WTC11 (cell line): ENCODE measurements around the gene ASS1. TPM values are rescaled to one million over a fixed set of nuclear protein-coding genes. Genes with fewer than 3 reads are reported as not detected.

Experiments
- ATAC-seq: fragments of 200-7000 bp; cut with Tn5 transposase; 2 replicates; pipeline ENCODE4 v1.10.0; 2021; ENCODE audit warnings: mild to moderate bottlenecking, moderate library complexity
- CTCF ChIA-PET: fragments of 300-600 bp; sonication (Branson Sonifier 250); formaldehyde crosslinking; loops from one replicate; lab custom pipeline; 2021; ENCODE audit warnings: antibody characterized with exemption; lab: Charles Lee
- POLR2A ChIA-PET: fragments of 350-600 bp; sonication (Branson Sonifier 250); formaldehyde crosslinking; loops from one replicate; lab custom pipeline; 2021; ENCODE audit warnings: antibody characterized with exemption; lab: Charles Lee
- DNase-seq: peaks from one replicate; pipeline ENCODE4 v3.0.0; 2021; ENCODE audit warnings: low spot score
- H3K27ac Mint-ChIP-seq: 2 replicates; pipeline ENCODE4 v1.8.0; 2021; ENCODE audit warnings: mixed read lengths
- H3K27me3 Mint-ChIP-seq: 2 replicates; pipeline ENCODE4 v1.8.0; 2021; ENCODE audit warnings: low read depth, mild to moderate bottlenecking, moderate library complexity, mixed read lengths
- H3K36me3 Mint-ChIP-seq: 2 replicates; pipeline ENCODE4 v1.8.0; 2021; ENCODE audit warnings: mixed read lengths
- H3K4me1 Mint-ChIP-seq: 2 replicates; pipeline ENCODE4 v1.8.0; 2022; ENCODE audit warnings: mixed read lengths
- H3K4me3 Mint-ChIP-seq: 2 replicates; pipeline ENCODE4 v1.8.0; 2021; ENCODE audit warnings: mild to moderate bottlenecking, moderate library complexity, mixed read lengths
- H3K9me3 Mint-ChIP-seq: 2 replicates; pipeline ENCODE4 v1.8.0; 2021; ENCODE audit warnings: mixed read lengths
- ATF1 ChIP-seq: sonication (generic); formaldehyde crosslinking; IDR thresholded peaks from 2 replicates; pipeline ENCODE4 v1.8.1; 2023; ENCODE audit warnings: mild to moderate bottlenecking, moderate library complexity, missing genetic modification reagents
- CBFB ChIP-seq: sonication (generic); formaldehyde crosslinking; IDR thresholded peaks from 2 replicates; pipeline ENCODE4 v1.8.1; 2022; ENCODE audit warnings: mild to moderate bottlenecking, low read depth, missing genetic modification reagents
- EMX1 ChIP-seq: fragments of 250-450 bp; sonication (Bioruptor Pico); IDR thresholded peaks from 2 replicates; pipeline ENCODE4 v1.8.0; 2021; ENCODE audit warnings: mild to moderate bottlenecking
- GTF2I ChIP-seq: fragments of 250-450 bp; sonication (Bioruptor Pico); conservative IDR thresholded peaks from 2 replicates; pipeline ENCODE4 v1.4.0; 2021; ENCODE audit warnings: mild to moderate bottlenecking
- MYBL2 ChIP-seq: sonication (generic); formaldehyde crosslinking; IDR thresholded peaks from 2 replicates; pipeline ENCODE4 v1.8.1; 2023; ENCODE audit warnings: mild to moderate bottlenecking, moderate library complexity, missing genetic modification reagents
- TCF7 ChIP-seq: sonication (generic); formaldehyde crosslinking; IDR thresholded peaks from 2 replicates; pipeline ENCODE4 v1.8.0; 2022; ENCODE audit warnings: mild to moderate bottlenecking, low read depth, missing genetic modification reagents, moderate library complexity
- ZNF232 ChIP-seq: sonication (generic); formaldehyde crosslinking; IDR thresholded peaks from 2 replicates; pipeline ENCODE4 v1.8.0; 2022; ENCODE audit warnings: mild to moderate bottlenecking, missing genetic modification reagents
- total RNA-seq: library from RNA; stranded (reverse); gene quantifications from 3 replicates; pipeline ENCODE4 v1.2.3, GENCODE V29; 2021
- TF ChIP-seq, protein P1 (sequence below): sonication (generic); formaldehyde crosslinking; IDR thresholded peaks from 2 replicates; pipeline ENCODE4 v1.8.1; 2022; ENCODE audit warnings: low read depth, mild to moderate bottlenecking, moderate library complexity, missing genetic modification reagents, borderline replicate concordance
- TF ChIP-seq, protein P2 (sequence below): fragments of 250-450 bp; sonication (Bioruptor Pico); conservative IDR thresholded peaks from 2 replicates; pipeline ENCODE4 v1.9.0; 2021; ENCODE audit warnings: mild to moderate bottlenecking
- TF ChIP-seq, protein P3 (sequence below): fragments of 200-600 bp; IDR thresholded peaks from 2 replicates; pipeline ENCODE4 v1.8.0; 2022; ENCODE audit warnings: antibody characterized with exemption
- TF ChIP-seq, protein P4 (sequence below): sonication (generic); formaldehyde crosslinking; IDR thresholded peaks from 2 replicates; pipeline ENCODE4 v1.8.0; 2022; ENCODE audit warnings: mild to moderate bottlenecking, missing genetic modification reagents
- TF ChIP-seq, protein P5 (sequence below): fragments of 250-450 bp; sonication (Bioruptor Pico); IDR thresholded peaks from 2 replicates; pipeline ENCODE4 v1.9.0; 2021; ENCODE audit warnings: moderate library complexity, mild to moderate bottlenecking, inconsistent platforms, borderline replicate concordance
- TF ChIP-seq, protein P6 (sequence below): sonication (generic); formaldehyde crosslinking; IDR thresholded peaks from 2 replicates; pipeline ENCODE4 v1.8.0; 2022; ENCODE audit warnings: mild to moderate bottlenecking, missing genetic modification reagents
- TF ChIP-seq, protein P7 (sequence below): sonication (generic); formaldehyde crosslinking; IDR thresholded peaks from 2 replicates; pipeline ENCODE4 v1.8.1; 2022; ENCODE audit warnings: low read depth, missing genetic modification reagents, borderline replicate concordance
- TF ChIP-seq, protein P8 (sequence below): sonication (generic); formaldehyde crosslinking; IDR thresholded peaks from 2 replicates; pipeline ENCODE4 v1.8.1; 2022; ENCODE audit warnings: mild to moderate bottlenecking, moderate library complexity, missing genetic modification reagents

Gene ASS1
- total RNA-seq, 1 experiment from 2014 or later = 95.7 TPM

DNA sequence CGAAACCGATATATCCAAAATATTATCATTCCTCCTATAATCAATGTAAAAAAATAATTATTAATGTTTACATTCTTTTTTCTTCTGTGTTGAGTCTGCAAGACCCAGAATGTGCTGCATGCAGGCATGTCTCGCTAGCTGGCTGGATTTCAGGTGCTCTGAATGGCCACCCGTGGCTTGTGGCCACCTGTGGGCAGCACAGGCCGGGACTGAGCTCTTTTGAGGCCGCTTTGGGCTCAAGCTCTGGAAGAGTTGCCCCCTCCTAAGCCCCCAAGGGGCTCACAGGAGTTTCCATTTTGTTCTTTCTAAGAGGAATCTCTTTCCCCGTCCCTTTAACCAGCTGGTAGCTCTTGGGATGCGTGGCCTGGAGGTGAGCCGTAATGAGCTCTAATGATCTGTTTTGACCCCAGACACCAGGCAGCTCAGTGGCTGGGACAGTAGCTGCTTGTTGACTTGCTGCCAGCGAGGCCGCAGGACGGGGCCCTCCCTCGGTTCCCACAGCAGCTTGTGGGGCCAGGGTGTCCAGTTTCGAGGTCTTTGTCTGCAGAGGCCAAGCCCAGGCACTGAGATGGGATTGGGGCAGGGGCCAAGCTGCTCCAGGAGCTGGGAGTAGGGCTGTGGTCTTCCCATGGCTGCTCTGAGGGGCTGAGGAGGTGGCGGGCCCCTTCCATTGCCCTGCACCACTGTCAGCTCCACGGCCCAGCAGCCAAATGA is 20.8 kb downstream of the ASS1 start:
- no peak for DNase-seq
- CTCF ChIA-PET = interaction anchor here (0.5 to 1.8 kb wide), 12 partner anchors 21 to 227 kb away, joined by 3 to 17 read pairs (median 4); partner anchors contain the start of genes EXOSC2 and PRDM12
- no peaks in the 10 kb centered on the region for H3K27me3 Mint-ChIP-seq
- H3K9me3 Mint-ChIP-seq = no peaks in the 10 kb centered on the region
- peaks cover 9% of the 10 kb centered on the region for H3K4me1 Mint-ChIP-seq
- POLR2A ChIA-PET = no interaction called here
- no peak overlapping the region for H3K27ac Mint-ChIP-seq
- H3K36me3 Mint-ChIP-seq = no peaks in the 10 kb centered on the region
- H3K4me3 Mint-ChIP-seq = no peak overlapping the region
- TF ChIP-seq, protein P1, sequence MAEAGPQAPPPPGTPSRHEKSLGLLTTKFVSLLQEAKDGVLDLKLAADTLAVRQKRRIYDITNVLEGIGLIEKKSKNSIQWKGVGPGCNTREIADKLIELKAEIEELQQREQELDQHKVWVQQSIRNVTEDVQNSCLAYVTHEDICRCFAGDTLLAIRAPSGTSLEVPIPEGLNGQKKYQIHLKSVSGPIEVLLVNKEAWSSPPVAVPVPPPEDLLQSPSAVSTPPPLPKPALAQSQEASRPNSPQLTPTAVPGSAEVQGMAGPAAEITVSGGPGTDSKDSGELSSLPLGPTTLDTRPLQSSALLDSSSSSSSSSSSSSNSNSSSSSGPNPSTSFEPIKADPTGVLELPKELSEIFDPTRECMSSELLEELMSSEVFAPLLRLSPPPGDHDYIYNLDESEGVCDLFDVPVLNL (CRISPR knock-in tag) = no peak
- TF ChIP-seq TCF7 (CRISPR knock-in tag) (no peak), ZNF232 (CRISPR knock-in tag) (no peak), ATF1 (CRISPR knock-in tag) (no peak), EMX1 (CRISPR knock-in tag) (no peak), CBFB (CRISPR knock-in tag) (no peak), GTF2I (CRISPR knock-in tag) (no peak), MYBL2 (CRISPR knock-in tag) (no peak)
- TF ChIP-seq, protein P2, sequence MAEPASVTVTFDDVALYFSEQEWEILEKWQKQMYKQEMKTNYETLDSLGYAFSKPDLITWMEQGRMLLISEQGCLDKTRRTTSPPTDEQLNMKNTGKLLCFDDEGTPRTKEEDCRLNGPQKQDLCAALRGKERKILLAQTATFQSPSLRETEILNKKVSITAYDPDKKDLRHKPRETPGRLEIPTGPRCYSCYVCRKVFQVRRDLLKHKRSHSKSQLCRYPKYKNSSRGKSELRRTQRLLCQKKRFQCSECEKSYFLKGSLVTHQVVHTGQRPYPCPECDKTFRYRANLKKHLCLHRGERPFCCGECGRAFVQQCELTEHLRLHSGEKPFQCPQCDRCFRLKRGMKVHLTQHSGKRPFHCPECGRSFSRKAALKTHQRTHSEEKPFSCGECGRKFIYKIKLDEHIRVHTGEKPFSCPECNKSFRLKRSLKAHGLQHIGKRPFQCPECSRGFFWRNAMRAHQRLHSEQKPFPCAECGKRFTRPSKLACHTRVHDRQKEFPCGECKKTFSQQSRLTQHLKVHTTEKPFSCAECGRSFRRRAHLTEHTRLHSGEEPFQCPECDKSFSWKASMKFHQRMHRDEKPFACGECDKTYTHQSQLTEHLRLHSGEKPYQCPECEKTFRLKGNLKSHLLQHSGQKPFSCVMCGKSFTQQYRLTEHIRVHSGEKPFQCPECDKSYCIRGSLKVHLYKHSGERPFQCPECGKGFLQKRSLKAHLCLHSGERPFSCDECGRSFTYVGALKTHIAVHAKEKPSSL (CRISPR knock-in tag) = no peak
- TF ChIP-seq, protein P3, sequence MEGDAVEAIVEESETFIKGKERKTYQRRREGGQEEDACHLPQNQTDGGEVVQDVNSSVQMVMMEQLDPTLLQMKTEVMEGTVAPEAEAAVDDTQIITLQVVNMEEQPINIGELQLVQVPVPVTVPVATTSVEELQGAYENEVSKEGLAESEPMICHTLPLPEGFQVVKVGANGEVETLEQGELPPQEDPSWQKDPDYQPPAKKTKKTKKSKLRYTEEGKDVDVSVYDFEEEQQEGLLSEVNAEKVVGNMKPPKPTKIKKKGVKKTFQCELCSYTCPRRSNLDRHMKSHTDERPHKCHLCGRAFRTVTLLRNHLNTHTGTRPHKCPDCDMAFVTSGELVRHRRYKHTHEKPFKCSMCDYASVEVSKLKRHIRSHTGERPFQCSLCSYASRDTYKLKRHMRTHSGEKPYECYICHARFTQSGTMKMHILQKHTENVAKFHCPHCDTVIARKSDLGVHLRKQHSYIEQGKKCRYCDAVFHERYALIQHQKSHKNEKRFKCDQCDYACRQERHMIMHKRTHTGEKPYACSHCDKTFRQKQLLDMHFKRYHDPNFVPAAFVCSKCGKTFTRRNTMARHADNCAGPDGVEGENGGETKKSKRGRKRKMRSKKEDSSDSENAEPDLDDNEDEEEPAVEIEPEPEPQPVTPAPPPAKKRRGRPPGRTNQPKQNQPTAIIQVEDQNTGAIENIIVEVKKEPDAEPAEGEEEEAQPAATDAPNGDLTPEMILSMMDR = no peak
- TF ChIP-seq, protein P4, sequence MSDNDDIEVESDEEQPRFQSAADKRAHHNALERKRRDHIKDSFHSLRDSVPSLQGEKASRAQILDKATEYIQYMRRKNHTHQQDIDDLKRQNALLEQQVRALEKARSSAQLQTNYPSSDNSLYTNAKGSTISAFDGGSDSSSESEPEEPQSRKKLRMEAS = no peak
- TF ChIP-seq, protein P5, sequence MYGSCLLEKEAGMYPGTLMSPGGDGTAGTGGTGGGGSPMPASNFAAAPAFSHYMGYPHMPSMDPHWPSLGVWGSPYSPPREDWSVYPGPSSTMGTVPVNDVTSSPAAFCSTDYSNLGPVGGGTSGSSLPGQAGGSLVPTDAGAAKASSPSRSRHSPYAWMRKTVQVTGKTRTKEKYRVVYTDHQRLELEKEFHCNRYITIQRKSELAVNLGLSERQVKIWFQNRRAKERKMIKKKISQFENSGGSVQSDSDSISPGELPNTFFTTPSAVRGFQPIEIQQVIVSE (CRISPR knock-in tag) = no peak
- TF ChIP-seq, protein P6, sequence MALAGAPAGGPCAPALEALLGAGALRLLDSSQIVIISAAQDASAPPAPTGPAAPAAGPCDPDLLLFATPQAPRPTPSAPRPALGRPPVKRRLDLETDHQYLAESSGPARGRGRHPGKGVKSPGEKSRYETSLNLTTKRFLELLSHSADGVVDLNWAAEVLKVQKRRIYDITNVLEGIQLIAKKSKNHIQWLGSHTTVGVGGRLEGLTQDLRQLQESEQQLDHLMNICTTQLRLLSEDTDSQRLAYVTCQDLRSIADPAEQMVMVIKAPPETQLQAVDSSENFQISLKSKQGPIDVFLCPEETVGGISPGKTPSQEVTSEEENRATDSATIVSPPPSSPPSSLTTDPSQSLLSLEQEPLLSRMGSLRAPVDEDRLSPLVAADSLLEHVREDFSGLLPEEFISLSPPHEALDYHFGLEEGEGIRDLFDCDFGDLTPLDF (CRISPR knock-in tag) = no peak
- TF ChIP-seq, protein P7, sequence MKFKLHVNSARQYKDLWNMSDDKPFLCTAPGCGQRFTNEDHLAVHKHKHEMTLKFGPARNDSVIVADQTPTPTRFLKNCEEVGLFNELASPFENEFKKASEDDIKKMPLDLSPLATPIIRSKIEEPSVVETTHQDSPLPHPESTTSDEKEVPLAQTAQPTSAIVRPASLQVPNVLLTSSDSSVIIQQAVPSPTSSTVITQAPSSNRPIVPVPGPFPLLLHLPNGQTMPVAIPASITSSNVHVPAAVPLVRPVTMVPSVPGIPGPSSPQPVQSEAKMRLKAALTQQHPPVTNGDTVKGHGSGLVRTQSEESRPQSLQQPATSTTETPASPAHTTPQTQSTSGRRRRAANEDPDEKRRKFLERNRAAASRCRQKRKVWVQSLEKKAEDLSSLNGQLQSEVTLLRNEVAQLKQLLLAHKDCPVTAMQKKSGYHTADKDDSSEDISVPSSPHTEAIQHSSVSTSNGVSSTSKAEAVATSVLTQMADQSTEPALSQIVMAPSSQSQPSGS (CRISPR knock-in tag) = no peak
- TF ChIP-seq, protein P8, sequence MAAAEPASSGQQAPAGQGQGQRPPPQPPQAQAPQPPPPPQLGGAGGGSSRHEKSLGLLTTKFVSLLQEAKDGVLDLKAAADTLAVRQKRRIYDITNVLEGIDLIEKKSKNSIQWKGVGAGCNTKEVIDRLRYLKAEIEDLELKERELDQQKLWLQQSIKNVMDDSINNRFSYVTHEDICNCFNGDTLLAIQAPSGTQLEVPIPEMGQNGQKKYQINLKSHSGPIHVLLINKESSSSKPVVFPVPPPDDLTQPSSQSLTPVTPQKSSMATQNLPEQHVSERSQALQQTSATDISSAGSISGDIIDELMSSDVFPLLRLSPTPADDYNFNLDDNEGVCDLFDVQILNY (CRISPR knock-in tag) = no peak
- no peak for ATAC-seq
